Coronary artery (tissue), 2 donors: ENCODE data around the gene SELENON.

ENCODE experiments used
- DNase-seq: peaks from one replicate; pipeline ENCODE4 v3.0.0-alpha.2; 2017; ENCODE audit warnings: low spot score
- H3K27ac ChIP-seq, 2 donors: fragments of 200-600 bp; sonication (generic); one replicate each; pipeline ENCODE4 v1.5.1; 2016 to 2019
- H3K4me3 ChIP-seq: fragments of 200-600 bp; sonication (generic); 2 replicates; pipeline ENCODE4 v1.5.1; 2016; ENCODE audit warnings: mild to moderate bottlenecking, moderate library complexity
- CTCF ChIP-seq: fragments of 200-600 bp; sonication (generic); IDR thresholded peaks from one replicate; pipeline ENCODE4 v1.5.1; 2019; ENCODE audit warnings: antibody characterized with exemption

SELENON gene

DNA sequence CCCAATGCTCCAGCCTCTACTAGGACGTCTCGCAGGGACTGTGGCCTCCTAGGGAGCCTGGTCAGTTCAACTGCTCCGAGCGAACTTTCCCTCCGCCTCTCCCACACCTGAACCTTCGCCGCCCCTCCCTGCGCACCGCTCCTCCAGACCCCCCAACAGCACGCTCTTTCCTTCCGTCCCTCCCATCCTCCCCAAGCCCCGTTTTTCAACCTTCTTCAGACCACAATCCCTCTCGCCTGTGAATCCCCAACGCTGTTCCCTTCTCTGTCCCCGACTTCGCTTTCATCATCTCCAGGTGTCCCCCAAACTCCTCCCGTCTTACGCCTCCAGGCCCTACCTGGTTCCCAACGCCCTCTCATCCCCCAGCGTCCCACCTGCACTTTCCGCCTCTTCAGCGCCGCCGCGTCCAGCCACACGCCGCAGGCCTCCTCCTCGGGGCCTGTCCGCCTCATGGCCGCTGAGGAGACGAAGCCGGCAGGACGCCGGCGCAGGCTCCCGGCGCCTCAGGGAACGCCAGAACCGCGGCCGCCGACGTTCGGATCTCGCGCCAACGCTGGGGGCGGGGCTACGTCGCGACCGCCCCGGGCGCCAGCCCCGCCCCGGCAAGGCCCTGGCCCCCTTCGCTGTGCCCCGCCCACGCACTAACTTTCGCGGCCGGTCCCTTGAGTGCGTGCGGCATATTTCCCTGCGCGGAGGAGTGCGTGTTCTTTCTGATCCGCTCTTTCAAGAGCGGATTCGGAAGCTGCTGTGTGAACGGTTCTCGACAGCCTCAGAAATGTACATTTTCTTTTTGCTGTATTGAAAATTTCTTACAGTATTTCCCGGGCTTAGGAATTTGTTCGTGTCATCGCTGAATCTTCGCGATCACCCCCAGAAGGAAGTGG, 59.2 kb downstream of the SELENON start, which contains the start of gene AUNIP:
TSS of gene AUNIP (minus strand) at position 552 of the 884 bp plus-strand sequence. CDS start at position 452, 100 bp downstream.
- no peak for TF ChIP-seq CTCF
- Histone ChIP-seq H3K4me3 (peak within 1 kb of the TSS; percentile 61), H3K27ac (peak within 1 kb of the TSS; percentile 49)
- peak; percentile 87 for DNase-seq

DNA sequence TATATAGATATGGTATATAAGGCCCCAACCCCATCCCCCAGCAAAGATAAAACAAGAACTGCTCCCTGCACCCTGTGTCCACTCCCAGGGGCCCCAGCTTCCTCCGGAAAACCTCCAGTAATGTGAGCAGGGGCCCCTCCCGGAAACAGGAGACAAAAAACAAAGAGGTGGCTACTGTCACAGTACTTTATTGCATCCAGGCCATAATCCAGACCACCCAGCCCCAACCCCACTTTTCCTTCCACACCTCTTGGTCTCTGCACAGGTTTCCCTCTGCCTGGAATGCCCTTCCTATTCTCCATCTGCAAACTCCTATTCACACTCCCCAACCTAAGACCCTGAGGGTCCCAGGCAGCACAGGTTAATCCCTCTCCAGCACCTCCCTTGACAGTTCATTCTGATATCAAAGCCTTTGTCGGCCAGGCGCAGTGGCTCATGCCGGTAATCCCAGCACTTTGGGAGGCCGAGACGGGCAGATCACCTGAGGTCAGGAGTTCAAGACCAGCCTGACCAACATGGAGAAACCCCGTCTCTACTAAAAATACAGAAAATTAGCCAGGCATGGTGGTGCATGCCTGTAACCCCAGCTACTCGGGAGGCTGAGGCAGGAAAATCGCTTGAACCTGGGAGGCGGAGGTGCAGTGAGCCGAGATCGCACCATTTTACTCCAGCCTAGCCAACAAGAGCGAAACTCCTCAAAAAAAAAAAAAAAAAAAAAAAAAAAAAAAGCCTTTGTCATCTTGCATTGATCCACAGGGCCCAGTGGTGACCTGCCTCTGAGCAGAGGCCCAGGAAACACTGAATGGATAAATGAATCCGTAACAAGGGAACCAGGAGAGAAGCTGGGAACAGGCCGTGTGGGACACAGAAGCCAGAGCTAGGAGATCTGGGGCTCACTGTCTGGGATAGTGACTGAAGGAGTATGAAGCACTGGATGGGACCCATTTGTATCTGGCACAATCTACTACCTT, 61.6 kb downstream of the SELENON start:
- Histone ChIP-seq H3K4me3 (no peak overlapping the region), H3K27ac (peak overlapping the region in 1 of 2 donors; percentile 7)
- DNase-seq = no peak
- TF ChIP-seq CTCF = no peak

DNA sequence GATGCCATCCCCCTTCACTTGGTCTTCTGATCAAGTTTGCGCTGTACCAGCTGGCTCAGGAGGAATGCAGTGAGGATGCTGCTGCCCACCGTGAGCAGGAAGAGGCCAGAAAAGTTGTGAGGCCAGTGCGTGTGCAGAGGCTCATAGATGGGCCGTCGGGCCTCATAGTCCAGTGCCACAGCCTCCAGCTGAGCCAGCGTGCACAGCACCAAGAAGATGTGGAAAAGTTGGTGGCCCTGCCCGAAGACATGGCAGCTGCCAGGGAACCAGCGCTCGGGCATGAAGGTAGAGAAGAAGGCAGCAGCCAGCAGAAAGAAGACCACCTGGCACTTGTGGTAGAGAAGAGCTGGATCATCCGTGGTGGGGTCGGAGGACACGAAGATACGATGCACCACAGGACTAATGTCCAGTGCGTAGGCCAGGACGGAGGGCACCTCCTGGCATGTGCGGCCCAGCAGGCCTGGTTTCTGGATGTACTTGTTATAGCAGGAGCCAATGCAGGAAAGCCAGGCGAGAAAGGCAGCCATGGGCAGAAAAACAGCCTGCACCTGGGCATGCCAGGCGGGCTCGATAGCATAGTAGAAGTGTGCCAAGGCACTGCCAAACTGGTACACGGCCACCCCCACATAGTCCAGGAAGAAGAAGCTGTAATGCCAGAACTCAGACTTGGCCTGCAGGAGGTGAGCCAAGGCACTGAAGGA, 62.9 kb downstream of the SELENON start:
- H3K27ac ChIP-seq = no peak overlapping the region
- no peak for TF ChIP-seq CTCF
- no peak for DNase-seq

DNA sequence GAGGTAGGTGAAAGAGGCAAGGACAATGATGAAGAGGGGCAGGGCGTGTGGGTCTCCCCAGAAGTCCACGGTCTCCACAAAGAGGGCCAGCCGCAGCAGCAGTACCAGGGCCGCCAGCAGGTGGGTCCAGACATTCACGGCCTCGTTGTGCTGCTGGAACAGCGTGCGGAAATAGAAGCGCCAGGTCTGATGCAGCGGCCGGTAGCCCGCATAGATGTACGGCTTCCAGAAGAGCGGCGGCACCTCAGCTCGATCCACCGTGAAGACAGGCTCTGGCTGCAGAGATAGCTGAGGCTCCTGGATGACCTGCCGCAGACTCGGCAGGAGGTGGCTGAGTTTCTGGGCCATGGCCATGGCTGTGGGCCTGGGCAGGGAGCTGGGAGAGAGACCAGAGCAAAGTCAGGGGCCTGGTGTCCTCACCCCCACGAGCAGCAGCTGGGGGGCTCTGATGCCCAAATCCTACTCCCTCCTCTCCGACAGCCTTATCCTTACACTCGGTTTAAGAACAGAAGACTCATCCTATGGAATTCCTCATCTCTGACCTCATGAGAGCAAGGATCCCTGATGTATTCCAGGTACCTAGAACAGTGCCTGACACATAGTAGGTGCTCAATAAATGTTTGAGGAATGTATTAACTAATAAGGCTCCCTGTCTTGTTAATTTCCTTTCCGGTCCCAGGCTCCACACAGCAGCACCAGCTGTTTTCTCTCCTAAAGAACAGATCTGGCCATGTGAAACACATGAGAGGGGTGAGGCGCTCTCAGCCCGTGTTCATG, 63.7 kb downstream of the SELENON start:
- no peak overlapping the region for H3K27ac ChIP-seq
- DNase-seq = no peak
- H3K4me3 ChIP-seq = no peak overlapping the region
- no peak for TF ChIP-seq CTCF

More for the DNA sequence above, 62.9 kb downstream of the SELENON start:
- H3K4me3 ChIP-seq = no peak overlapping the region

DNA sequence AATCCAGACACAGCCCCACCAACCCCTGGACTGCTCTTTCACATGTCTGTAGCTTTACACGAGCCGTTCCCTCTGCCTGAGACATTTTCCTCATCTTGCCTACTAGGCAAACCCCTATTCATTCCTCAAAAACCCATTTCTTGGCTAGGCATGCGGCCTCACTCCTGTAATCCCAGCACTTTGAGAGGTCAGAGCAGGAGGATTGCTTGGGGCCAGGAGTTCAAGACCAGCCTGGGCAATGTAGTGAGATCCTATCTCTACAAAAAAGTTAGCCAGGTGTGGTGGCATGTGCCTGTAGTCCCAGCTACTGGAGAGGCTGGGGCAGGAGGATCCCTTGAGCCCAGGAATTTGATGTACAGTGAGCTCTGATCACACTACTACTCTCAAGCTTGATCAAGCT, 64.4 kb downstream of the SELENON start:
- DNase-seq = no peak
- Histone ChIP-seq H3K27ac (no peak overlapping the region), H3K4me3 (no peak overlapping the region)
- TF ChIP-seq CTCF = no peak

DNA sequence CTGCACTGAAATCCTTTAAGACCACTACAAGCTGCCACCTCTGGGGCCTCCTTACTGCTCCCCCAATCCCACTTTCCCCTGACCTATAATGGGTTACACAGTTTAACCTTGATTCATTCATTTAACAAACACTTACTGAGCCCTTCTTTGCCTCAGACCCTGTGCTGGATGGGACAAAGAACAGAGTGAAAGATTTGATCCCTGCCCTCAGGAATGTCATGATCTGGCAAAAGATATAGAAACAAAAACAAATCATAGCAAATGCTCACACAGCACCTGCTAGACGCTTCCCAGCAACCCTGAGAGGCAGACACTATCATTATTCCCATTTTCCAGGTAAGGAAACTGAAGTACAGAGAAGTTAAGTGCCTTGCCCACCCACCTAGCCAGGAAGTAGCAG, 66.3 kb downstream of the SELENON start:
- no peak overlapping the region for H3K27ac ChIP-seq
- no peak overlapping the region for H3K4me3 ChIP-seq
- DNase-seq = no peak
- TF ChIP-seq CTCF = no peak
